Neuron (in vitro differentiated cells): ENCODE results near the gene PDE6D.
A peak's percentile ranks its signal among the peaks of the same experiment; 100 is the strongest.

Source experiments
- H2AFZ ChIP-seq: one replicate; pipeline ENCODE4 v1.6.1; 2013; ENCODE audit warnings: low read depth, mild to moderate bottlenecking, inconsistent platforms, low read length, moderate library complexity
- H3K27me3 ChIP-seq: one replicate; pipeline ENCODE4 v1.6.1; 2013; ENCODE audit warnings: low read length; ENCODE audit not compliant: insufficient read depth
- H3K36me3 ChIP-seq: one replicate; pipeline ENCODE4 v1.6.1; 2013; ENCODE audit warnings: low read length; ENCODE audit not compliant: insufficient read depth
- H3K4me1 ChIP-seq: one replicate; pipeline ENCODE4 v1.6.1; 2013; ENCODE audit warnings: low read length; ENCODE audit not compliant: insufficient read depth
- H3K4me3 ChIP-seq: 2 replicates; pipeline ENCODE4 v1.5.1; 2013; ENCODE audit warnings: mild to moderate bottlenecking, low read length, moderate library complexity
- H3K9me3 ChIP-seq: one replicate; pipeline ENCODE4 v1.6.1; 2013; ENCODE audit warnings: low read length

PDE6D gene

DNA sequence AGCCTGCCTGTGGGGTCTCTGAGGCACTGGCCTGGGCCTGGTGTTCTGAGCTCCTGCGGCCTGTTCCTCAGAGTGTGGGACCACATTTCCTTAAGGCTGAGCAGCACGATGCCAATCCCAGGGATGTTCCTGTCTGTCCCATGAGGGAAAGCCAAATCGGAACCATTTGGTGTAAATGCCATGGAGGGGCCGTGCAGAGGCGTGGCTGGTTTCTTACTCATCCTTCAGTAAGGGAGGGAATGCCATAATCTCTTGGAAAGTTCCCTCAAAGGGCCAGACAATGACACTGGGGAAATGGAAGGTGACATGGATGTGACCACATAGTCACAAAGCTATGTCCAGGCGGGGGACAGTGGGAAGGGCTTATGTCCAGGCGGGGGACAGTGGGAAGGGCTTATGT lies 87.1 kb downstream of the PDE6D start:
- Histone ChIP-seq H3K4me1 (no peaks in the 10 kb centered on the region), H2AFZ (no peak overlapping the region)

DNA sequence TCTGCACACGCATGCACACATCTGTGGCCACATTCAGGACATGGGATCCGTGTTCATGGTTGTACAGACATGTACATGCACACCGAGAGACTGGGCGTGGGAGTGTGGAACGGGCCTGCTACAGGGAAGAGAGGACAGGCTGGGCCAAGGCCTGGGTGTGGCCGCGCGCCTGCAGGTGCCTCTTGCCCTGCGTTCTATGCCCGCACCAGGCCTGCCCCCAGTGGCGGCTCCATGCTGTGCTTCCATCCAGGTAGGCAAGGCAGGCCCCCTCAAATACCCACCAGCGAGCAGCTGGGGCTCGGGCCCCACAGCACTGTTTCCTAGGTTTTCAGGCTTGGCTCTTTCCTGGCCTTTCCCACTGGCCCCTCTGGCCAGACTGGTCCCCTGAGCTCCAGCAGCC lies 88.2 kb downstream of the PDE6D start:
- H3K4me1 ChIP-seq = no peaks in the 10 kb centered on the region
- H3K27me3 ChIP-seq = no peaks in the 10 kb centered on the region
- no peak overlapping the region for H3K4me3 ChIP-seq
- H3K36me3 ChIP-seq = no peaks in the 10 kb centered on the region
- no peak overlapping the region for H2AFZ ChIP-seq
- no peaks in the 10 kb centered on the region for H3K9me3 ChIP-seq

More for the DNA sequence above, 87.1 kb downstream of the PDE6D start:
- no peaks in the 10 kb centered on the region for H3K36me3 ChIP-seq
- H3K4me3 ChIP-seq = no peak overlapping the region
- H3K27me3 ChIP-seq = no peaks in the 10 kb centered on the region
- no peaks in the 10 kb centered on the region for H3K9me3 ChIP-seq

DNA sequence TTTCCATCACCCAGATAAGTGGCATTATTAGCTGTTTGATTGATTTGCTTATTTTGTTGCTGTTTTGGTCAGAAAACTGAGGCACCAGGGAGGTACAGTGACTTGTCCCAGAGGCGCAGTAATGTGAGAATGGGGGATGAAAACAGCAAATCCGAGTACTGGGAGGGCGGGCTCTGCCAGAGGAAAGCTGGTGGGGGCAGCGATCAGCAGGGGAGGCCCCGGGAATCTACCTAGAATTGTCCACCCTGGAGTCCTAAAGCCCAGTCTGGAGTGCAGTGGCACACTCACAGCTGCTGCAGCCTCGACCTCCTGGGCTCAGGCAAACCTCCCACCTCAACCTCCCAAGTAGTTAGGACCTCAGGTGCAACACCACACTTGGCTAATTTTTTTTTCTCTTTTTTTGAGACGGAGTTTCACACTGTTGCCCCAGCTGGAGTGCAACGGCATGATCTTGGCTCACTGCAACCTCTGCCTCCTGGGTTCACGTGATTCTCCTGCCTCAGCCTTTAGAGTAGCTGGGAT lies 89.8 kb downstream of the PDE6D start:
- no peak overlapping the region for H2AFZ ChIP-seq
- H3K9me3 ChIP-seq = no peaks in the 10 kb centered on the region
- H3K4me3 ChIP-seq = no peak overlapping the region

DNA sequence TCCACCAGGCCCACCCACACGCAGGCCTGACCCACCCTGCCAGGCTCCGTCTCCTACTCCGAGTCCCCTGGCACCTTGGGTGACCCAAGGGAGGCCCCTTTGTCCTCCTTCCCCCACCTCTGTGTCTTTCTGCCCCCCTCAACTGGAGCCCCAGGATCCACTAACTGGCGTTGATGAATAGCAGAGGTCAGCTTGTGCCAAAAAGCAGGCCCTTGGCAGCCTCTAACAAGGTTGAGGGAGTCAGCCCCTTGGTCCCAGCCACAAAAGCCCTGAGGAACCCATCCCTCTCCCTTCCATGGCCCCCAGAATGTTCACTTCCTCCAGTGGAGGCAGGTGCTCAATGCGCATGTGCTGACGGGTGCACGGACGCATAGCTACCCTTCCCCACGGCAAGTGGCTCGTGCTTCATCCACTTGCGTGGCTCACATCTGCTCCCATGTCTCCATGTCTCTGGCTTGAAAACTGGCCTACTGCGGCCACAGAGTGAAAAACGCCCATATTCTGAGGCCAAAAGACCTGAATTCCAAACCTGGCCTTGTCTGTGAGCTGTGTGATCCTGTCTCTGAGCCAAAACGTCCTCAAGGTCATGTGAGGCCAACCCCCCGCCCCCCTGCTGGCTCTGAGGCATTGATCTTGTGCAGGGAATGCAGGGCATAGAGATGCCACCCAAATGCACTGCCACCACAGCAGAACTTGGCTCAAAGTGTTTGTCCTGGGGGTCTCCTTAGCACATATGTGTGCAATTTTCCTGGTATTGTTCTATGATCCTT lies 91.8 kb downstream of the PDE6D start:
- Histone ChIP-seq H3K9me3 (no peaks in the 10 kb centered on the region), H3K4me1 (peaks cover 7% of the 10 kb centered on the region), H3K4me3 (no peak overlapping the region), H2AFZ (no peak overlapping the region), H3K27me3 (no peaks in the 10 kb centered on the region), H3K36me3 (no peaks in the 10 kb centered on the region)

More for the DNA sequence above, 89.8 kb downstream of the PDE6D start:
- no peaks in the 10 kb centered on the region for H3K36me3 ChIP-seq
- H3K4me1 ChIP-seq = peaks cover 7% of the 10 kb centered on the region
- no peaks in the 10 kb centered on the region for H3K27me3 ChIP-seq

DNA sequence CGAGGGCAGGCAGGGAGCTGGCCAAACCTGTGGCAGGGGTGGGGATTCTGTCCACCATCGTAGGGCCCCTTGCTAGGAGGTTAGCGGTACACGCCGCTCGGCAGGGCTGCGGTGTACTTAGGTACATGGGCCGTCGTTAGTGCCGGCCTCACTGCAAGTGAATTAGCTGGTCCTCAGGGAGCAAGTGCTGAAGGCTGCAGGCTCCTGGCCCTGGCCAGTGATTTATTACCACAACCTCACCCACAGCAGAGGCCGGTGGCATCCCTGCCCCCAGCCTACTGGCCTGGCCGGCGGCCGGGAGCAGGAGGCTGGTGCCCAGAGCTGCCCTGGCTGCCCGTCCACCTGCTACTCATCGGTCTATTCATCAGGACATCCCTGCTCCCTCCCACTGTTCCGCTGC lies 92.4 kb downstream of the PDE6D start:
- no peak overlapping the region for H3K4me3 ChIP-seq
- peaks cover 7% of the 10 kb centered on the region for H3K4me1 ChIP-seq
- no peaks in the 10 kb centered on the region for H3K36me3 ChIP-seq
- H3K27me3 ChIP-seq = no peaks in the 10 kb centered on the region
- H2AFZ ChIP-seq = no peak overlapping the region
- no peaks in the 10 kb centered on the region for H3K9me3 ChIP-seq

DNA sequence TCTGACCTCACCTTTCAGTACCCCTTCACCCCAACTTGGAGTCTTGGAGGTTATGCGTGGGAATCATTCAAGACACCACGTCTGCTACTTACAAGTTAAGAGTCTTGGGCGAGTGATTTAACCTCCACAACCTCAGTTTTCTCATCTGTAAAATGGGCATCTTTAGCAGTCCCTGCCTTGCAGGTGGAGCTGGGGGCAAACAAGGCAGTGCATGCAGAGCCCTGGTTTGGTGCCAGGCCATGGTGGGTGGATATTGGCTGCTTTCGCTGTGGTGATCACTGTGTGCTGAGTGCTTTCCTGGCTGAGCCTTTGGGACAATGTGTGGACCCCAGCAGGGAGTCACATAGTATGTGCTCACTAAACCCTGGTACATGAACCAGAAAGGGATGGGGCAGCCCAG lies 93.1 kb downstream of the PDE6D start:
- H3K4me3 ChIP-seq = peak overlapping the region; percentile 39
- no peak overlapping the region for H2AFZ ChIP-seq
- peaks cover 7% of the 10 kb centered on the region for H3K4me1 ChIP-seq
- H3K36me3 ChIP-seq = no peaks in the 10 kb centered on the region
- no peaks in the 10 kb centered on the region for H3K27me3 ChIP-seq
- H3K9me3 ChIP-seq = no peaks in the 10 kb centered on the region

DNA sequence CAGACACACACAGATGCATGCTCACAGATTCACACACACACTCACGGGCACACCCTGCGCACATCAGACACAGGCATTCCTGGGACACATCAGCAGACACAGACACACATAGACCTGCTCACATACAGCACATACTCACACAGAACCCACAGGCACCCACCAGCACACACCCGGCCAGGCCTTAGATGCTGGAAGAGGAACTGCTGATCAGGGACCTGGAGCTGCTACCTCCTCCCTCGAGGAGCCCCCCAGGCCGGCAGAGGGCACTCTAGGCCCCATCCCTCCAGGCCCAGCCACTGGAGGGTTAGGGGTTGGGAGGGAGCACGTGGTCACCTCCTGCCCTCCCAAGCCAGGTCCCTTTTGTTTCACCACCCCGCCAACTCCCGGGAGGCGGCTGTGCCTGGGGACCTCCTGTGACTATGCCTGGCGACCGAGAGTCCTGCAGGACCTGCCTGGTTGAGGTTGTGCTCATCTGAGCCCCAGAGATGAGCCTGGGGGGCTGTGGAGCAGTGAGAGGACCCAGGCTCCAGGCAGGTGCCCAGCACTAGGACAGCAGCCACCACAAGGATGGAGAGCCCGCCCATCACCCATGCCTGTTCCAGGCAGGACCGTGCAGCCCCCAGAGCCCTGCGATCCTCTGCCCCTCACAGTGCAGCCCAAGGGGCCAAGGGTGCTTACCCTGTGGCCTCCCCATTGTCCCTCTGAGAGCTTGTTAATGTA lies 93.8 kb downstream of the PDE6D start:
- Histone ChIP-seq H3K9me3 (no peaks in the 10 kb centered on the region), H3K4me3 (peak overlapping the region; percentile 39), H3K27me3 (no peaks in the 10 kb centered on the region), H3K36me3 (no peaks in the 10 kb centered on the region), H3K4me1 (peaks cover 7% of the 10 kb centered on the region), H2AFZ (peak overlapping the region; percentile 5)

DNA sequence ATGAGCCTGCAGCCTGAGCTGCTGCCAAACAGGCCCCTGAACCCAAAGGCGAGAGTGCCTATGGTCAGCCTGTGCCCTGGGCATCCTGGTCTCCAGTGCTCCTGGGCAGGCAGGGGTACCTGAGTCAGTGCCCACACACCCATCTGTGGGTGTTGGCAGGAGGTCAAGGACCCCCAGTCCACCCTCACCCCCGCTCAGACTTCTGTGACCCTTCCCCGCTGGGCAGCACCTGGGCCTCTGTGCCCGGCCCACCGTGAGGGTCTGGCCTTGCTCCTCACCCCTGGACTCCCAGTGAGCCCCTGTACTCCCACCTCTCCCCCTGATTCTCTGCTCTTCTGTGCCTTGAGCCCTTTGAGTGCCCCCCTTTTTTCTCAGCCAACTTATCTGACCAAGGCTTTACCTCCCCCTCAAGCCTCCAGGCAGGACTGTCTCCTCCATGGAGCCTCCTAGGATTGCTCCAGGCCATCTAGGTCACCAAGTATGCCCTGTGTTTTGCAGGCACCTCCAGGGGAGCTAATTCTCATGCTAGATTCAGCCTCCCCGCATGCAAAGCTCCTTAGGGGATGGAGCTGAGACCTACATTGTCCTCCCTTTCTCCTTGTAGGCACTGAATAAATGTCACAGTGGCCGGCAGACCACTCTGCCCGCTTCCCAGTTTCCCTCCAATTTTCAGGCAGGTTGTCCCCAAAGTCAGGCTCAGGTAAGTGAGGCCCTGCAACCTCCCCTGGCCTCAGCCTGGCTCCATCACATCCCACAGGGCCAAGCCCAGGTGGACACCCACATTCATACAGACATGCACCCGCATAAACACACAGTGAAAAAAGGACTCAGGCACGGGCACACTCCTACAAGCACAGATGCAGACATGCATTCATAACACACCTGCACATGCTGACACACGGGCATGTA lies 94.6 kb downstream of the PDE6D start:
- H2AFZ ChIP-seq = peak overlapping the region; percentile 5
- H3K27me3 ChIP-seq = no peaks in the 10 kb centered on the region
- peaks cover 12% of the 10 kb centered on the region for H3K4me1 ChIP-seq
- H3K4me3 ChIP-seq = peak overlapping the region; percentile 39
- no peaks in the 10 kb centered on the region for H3K36me3 ChIP-seq
- H3K9me3 ChIP-seq = no peaks in the 10 kb centered on the region

DNA sequence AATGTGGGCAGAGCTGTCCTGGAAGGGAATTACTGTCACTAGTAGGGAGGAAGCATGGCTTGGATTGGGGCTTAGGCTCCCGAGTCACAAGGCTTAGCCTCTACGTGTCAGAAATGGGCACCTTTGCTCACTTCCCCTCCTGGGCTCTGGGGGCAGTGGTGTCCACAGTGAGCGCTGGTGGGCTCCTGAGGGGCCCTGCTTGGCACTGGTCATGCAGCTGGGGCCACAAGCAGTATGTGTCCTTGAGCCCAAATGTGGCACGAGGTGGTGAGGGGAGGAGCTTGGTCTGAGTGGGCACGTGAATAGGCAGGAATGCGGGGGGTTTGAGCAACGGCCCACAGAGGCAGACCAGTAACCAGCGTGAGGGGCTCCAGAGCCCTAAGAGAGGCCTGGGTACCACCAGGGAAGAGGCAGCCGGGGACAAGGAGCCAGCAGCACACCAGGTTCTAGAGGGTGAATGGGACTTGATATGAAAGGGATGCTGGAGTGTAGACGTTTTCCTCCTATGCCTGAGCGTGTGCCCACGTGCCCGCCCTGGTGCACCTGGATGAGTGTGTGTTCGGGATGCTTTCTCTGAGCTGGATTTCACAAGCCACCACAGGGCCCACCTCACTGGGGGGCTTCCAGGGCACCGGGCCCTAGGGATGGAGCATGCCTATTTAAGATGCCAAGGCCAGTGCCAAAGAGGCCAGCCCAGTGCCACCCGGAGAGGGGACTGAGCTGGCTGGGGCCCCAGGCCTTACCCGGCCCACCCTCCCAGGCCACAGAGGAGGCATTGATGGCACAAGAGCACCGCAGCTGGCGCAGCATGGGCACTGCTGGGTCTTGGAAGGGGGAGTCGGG lies 95.5 kb downstream of the PDE6D start:
- Histone ChIP-seq H3K27me3 (no peaks in the 10 kb centered on the region), H3K4me3 (no peak overlapping the region), H3K9me3 (no peaks in the 10 kb centered on the region), H2AFZ (no peak overlapping the region), H3K36me3 (no peaks in the 10 kb centered on the region), H3K4me1 (peaks cover 14% of the 10 kb centered on the region)

DNA sequence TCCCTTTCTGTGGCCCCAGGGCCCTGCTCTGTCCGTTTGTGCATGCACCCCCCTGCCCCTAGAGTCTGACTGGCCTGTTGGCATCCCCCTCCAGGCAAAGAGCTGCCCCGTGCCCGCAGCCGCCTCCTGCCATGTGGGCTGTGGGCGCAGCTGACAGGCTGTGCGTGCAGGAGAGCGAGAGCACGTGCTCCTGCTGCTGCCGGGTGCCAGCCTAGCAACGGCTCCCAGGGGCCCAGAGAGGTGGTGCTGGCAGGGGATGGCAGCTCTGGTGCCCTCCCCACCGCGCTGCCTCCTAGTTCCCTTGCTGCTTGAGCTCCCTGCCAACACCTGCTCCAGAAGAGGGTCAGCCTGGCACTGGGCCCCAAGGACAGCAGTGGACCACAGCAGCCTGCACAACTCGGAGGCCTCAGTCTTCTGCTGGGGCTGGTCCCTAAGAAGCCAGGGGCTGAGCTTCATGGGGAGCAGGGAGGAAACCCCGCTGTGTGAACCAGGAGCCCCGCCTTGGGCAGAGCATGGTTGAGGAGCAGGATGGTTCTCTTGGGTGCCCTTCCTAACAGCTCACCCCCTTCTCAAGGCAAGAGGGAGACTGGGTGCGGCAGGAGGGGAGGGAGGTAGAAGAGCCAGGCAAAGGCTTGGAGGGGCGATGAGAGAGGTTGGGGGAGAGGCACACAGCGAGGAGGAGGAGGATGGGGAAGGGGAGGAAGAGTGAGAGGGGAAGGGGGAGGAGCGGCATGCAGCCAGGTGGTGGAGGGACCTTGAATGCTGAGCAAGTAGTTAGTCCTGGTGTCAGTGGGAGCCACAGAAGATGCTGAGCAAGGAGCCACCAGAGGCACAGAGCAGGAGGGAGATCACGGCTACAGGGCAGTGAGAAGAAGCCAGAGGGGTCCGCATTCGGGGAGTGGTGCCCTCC lies 96.5 kb downstream of the PDE6D start:
- Histone ChIP-seq H2AFZ (no peak overlapping the region), H3K4me1 (peaks cover 14% of the 10 kb centered on the region), H3K36me3 (no peaks in the 10 kb centered on the region), H3K4me3 (no peak overlapping the region), H3K9me3 (no peaks in the 10 kb centered on the region), H3K27me3 (no peaks in the 10 kb centered on the region)

DNA sequence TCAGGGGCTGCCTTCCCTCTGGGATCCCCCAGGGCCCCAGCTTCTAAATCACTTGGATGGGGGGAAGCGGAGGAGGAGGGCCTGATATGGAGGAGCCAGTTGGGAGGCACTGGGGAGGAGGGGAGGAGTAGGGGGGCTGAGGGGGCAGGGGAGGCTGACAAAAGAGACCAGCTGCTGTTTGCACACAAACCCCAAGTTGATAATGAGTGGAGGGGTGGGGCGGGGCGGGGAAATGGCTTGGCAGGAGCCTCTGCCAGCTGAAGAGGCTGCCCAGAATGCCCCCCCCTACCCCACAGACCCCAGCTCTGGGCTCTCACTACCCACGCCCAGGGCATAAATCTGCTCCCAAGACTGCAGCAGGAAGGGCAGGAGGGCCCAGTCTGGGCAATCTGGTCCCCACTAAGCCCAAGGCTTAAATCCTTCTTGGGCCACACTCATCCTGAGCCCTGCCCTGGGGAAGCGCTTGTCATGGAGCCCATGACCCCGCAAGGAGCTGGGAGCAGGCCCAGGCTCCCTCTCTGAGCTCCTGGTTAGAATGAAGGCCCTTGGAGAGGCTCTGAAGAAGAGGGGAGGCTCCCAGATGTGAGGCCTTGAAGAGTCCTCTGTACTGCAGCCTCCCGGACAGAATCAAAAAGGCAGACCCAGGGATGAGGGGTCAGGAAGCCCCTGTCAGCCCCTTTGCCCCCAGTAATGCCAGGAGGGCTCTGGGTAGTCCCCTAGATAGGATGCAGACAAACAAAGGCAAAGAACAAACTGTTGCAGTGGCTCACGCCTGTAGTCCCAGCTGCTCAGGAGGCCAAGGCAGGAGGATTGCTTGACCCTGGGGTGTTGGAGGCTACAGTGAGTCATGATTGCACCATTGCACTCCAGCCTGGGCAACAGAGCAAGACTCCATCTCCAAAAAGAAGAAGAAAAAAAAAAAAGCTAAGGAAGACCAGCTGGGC lies 97.5 kb downstream of the PDE6D start:
- H3K9me3 ChIP-seq = no peaks in the 10 kb centered on the region
- H3K4me3 ChIP-seq = no peak overlapping the region
- H2AFZ ChIP-seq = no peak overlapping the region
- no peaks in the 10 kb centered on the region for H3K27me3 ChIP-seq
- H3K4me1 ChIP-seq = peaks cover 14% of the 10 kb centered on the region
- H3K36me3 ChIP-seq = no peaks in the 10 kb centered on the region
